Thymus (tissue), 11 donors: ENCODE results near the gene TDP2. TPM values are rescaled to one million over a fixed set of nuclear protein-coding genes. Genes with fewer than 3 reads are reported as not detected.
A peak's percentile ranks its signal among the peaks of the same experiment; 100 is the strongest.

Source experiments
- DNase-seq, 9 donors: peaks; one replicate each; pipeline ENCODE4 v3.0.0-alpha.2; 2013; ENCODE audit warnings: low spot score in 9 of 9, low read depth in 6 of 9, missing footprints in 1 of 9
- H3K27ac ChIP-seq, 2 donors: one replicate each; pipeline ENCODE4 v1.5.1; 2013; ENCODE audit warnings: control low read depth in 1 of 2, low read depth in 1 of 2, low read length in 1 of 2, mild to moderate bottlenecking in 1 of 2, moderate library complexity in 1 of 2
- H3K27me3 ChIP-seq, 2 donors: one replicate each; pipeline ENCODE4 v1.5.1; 2013; ENCODE audit warnings: low read length in 1 of 2; ENCODE audit not compliant: control insufficient read depth in 2 of 2, insufficient read depth in 1 of 2
- H3K36me3 ChIP-seq, 2 donors: one replicate each; pipeline ENCODE4 v1.5.1; 2013; ENCODE audit warnings: low read length in 1 of 2, mild to moderate bottlenecking in 1 of 2, moderate library complexity in 1 of 2; ENCODE audit not compliant: control insufficient read depth in 2 of 2, insufficient read depth in 2 of 2
- H3K4me1 ChIP-seq, 2 donors: one replicate each; pipeline ENCODE4 v1.5.1; 2013; ENCODE audit warnings: low read length in 2 of 2; ENCODE audit not compliant: control insufficient read depth in 2 of 2, insufficient read depth in 2 of 2
- H3K4me3 ChIP-seq, 2 donors: one replicate each; pipeline ENCODE4 v1.5.1; 2013; ENCODE audit warnings: low read length in 2 of 2, control low read depth in 1 of 2, mild to moderate bottlenecking in 1 of 2
- H3K9me3 ChIP-seq, 2 donors: one replicate each; pipeline ENCODE4 v1.5.1; 2013; ENCODE audit warnings: low read length in 1 of 2, mild to moderate bottlenecking in 1 of 2; ENCODE audit not compliant: control insufficient read depth in 2 of 2, insufficient read depth in 1 of 2
- WGBS: extraction: QIAGEN DNeasy Blood & Tissue Kit; methylation state at CpG from one replicate; pipeline ENCODE4 v1.1.7; 2013; 5-methylcytosine and 5-hydroxymethylcytosine counted together
- polyA plus RNA-seq: library from polyadenylated mRNA; stranded (reverse); fragments of 200-250 nt; gene quantifications from one replicate; pipeline ENCODE4 v1.2.3, GENCODE V29; 2013
- total RNA-seq: library from RNA; stranded (reverse); fragments of 120-200 nt; gene quantifications from one replicate; pipeline ENCODE4 v1.2.4, GENCODE V29; 2013
- donor health status: healthy.

The TDP2 gene
- total and polyA plus RNA-seq, 2 donors = 38.1 to 69.9 TPM

DNA sequence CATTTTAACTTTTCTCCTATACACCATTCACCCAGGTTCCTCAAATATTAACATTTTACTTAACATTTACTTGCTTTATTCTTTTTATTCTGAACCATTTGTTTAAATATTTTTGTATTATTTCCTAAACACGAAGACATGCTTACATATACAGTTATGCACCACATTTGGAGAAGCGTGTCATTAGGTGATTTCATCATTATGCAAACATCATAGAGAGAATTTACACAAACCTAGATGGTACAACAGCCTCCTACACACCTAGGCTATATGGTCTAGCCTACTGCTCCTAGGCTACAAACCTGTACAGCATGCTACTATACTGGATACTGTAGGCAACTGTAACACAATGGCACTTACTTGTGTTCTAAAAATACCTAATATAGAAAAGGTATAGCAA, 6.6 kb downstream of the TDP2 start:
- Histone ChIP-seq H3K27me3 (no peaks in the 10 kb centered on the region), H3K9me3 (no peaks in the 10 kb centered on the region), H3K27ac (no peak overlapping the region), H3K4me1 (peaks cover 6 to 7% of the 10 kb centered on the region in 2 donors), H3K36me3 (peaks cover 10 to 57% of the 10 kb centered on the region in 2 donors), H3K4me3 (no peak overlapping the region)
- 96% methylated on average over 2 of the region's 2 CpGs for WGBS
- DNase-seq = no peak

DNA sequence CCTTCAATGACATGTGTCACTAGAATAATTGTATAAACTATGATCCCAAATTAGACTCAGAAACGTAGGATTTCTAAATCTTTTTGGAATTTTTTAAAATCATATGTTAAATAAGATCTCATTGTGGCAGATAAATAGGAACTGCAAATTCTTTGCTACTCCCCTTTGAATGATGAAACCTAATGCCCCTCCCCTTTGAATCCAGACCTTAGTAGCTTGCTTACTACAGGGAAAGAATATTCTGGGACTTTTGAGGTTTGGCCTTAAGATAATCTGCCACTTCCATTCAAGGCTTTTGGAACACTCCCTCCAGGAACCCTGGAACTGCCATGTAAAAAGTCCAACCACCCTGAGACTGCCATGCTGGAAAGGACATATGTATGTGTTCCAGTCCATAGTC, 7.1 kb downstream of the TDP2 start:
- no peak overlapping the region for H3K4me3 ChIP-seq
- H3K36me3 ChIP-seq = peaks cover 10 to 54% of the 10 kb centered on the region in 2 donors
- peaks cover 3 to 4% of the 10 kb centered on the region in 2 donors for H3K4me1 ChIP-seq
- DNase-seq = no peak
- no peaks in the 10 kb centered on the region for H3K27me3 ChIP-seq
- H3K9me3 ChIP-seq = no peaks in the 10 kb centered on the region
- WGBS = 97% methylated on average over 1 of the region's 1 CpG
- no peak overlapping the region for H3K27ac ChIP-seq

DNA sequence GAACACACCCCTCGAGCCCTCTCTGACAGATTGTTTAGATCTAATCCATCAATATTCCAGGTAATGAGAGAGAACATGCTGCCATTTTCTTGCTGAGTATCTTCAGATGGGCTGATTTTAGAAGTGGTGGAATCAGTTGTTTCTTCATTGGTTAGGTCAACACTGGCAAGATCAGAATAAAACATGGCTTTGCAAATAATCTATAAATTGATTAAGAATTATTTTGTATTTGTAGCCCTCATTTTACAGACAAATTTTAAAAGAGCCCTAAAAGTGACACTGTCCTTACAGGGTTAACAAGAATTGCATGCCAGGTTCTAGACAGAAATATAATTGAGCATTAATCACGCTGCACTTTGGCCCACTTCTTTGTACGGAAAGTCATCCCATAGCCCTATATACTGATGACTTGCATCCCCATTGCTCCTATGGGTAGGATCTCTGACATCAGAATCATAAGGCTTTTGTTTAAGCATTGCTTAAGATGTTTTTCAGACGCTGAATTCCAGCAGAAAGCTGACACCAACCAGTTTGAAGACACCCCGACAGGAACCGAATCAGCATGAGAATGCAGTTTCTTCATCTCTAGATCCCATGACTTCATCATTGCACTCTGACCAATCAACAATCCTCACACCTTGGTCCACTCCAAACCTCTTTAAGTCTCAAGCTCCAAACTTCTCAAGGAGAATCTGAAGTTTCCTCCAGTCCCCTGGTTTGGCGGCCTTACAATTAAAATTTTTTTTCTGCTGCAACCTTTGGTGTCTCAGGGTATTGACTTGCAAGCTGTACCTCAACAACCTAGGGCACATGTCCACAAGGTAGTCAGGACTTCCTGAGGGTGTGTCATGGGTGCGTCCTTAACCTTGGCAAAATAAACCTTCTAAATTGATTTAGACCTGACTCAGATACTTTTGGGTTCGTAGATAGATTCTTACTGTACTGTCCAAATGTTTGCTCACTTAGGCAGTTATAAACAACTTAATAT, 7.8 kb downstream of the TDP2 start:
- WGBS = 94% methylated on average over 9 of the region's 9 CpGs
- no peaks in the 10 kb centered on the region for H3K27me3 ChIP-seq
- DNase-seq = no peak
- no peaks in the 10 kb centered on the region for H3K9me3 ChIP-seq
- H3K27ac ChIP-seq = no peak overlapping the region
- peaks cover 10 to 49% of the 10 kb centered on the region in 2 donors for H3K36me3 ChIP-seq
- no peak overlapping the region for H3K4me3 ChIP-seq
- peaks cover 3 to 4% of the 10 kb centered on the region in 2 donors for H3K4me1 ChIP-seq

GRCh38 chr6:24655215-24655614, 11.5 kb downstream of the TDP2 start:
- Histone ChIP-seq H3K9me3 (no peaks in the 10 kb centered on the region), H3K36me3 (peaks cover 17 to 55% of the 10 kb centered on the region in 2 donors), H3K4me3 (no peak overlapping the region), H3K27me3 (no peaks in the 10 kb centered on the region), H3K27ac (peak overlapping the region in 1 of 2 donors; percentile 12), H3K4me1 (peaks cover 0 to 4% of the 10 kb centered on the region in 2 donors)
- peak in 1 of 9 donors; percentile 26 for DNase-seq
- 16% methylated on average over 1 of the region's 1 CpG for WGBS

DNA sequence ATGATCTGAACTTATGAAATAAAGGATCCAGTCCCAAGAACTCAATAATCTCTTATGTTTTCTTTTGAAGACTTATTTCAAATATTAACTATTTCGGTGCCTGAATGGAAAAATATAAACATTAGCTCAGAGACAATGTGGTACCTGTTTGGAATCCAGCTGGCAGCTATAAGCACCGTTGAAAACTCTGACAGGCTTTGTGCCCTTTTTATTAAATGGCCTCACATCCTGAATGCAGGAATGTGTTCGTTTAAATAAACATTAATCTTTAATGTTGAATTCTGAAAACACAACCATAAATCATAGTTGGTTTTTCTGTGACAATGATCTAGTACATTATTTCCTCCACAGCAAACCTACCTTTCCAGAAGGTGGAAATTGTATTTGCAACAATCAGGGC, 16.3 kb downstream of the TDP2 start:
- Histone ChIP-seq H3K4me3 (no peak overlapping the region), H3K9me3 (peaks cover 0 to 3% of the 10 kb centered on the region in 2 donors), H3K4me1 (peaks cover 6 to 11% of the 10 kb centered on the region in 2 donors), H3K36me3 (peaks cover 17 to 35% of the 10 kb centered on the region in 2 donors), H3K27me3 (peaks cover 0 to 8% of the 10 kb centered on the region in 2 donors), H3K27ac (no peak overlapping the region)
- 64% methylated on average over 3 of the region's 3 CpGs for WGBS
- no peak for DNase-seq

- Histone ChIP-seq H3K4me1 (peaks cover 6 to 10% of the 10 kb centered on the region in 2 donors), H3K27ac (no peak overlapping the region), H3K9me3 (peaks cover 0 to 3% of the 10 kb centered on the region in 2 donors), H3K36me3 (peaks cover 17 to 33% of the 10 kb centered on the region in 2 donors), H3K27me3 (peaks cover 0 to 14% of the 10 kb centered on the region in 2 donors), H3K4me3 (no peak overlapping the region)
- WGBS = 80% methylated on average over 2 of the region's 2 CpGs
- DNase-seq = no peak
These were observed 17.0 kb downstream of the TDP2 start for GRCh38 chr6:24649691-24650090.

- 98% methylated on average over 5 of the region's 5 CpGs for WGBS
These were observed 18.4 kb downstream of the TDP2 start for GRCh38 chr6:24648276-24648675.

GRCh38 chr6:24646771-24647170, 19.9 kb downstream of the TDP2 start:
- peaks cover 5 to 31% of the 10 kb centered on the region in 2 donors for H3K27me3 ChIP-seq
- H3K36me3 ChIP-seq = peaks cover 6 to 17% of the 10 kb centered on the region in 2 donors
- no peak overlapping the region for H3K27ac ChIP-seq
- H3K4me1 ChIP-seq = peaks cover 6 to 10% of the 10 kb centered on the region in 2 donors
- 96% methylated on average over 8 of the region's 8 CpGs for WGBS
- no peak for DNase-seq
- peaks cover 0 to 3% of the 10 kb centered on the region in 2 donors for H3K9me3 ChIP-seq
- H3K4me3 ChIP-seq = no peak overlapping the region

More at GRCh38 chr6:24648276-24648675, 18.4 kb downstream of the TDP2 start:
- peaks cover 6 to 10% of the 10 kb centered on the region in 2 donors for H3K4me1 ChIP-seq
- H3K27me3 ChIP-seq = peaks cover 5 to 26% of the 10 kb centered on the region in 2 donors
- no peak overlapping the region for H3K4me3 ChIP-seq
- DNase-seq = no peak
- peaks cover 0 to 3% of the 10 kb centered on the region in 2 donors for H3K9me3 ChIP-seq
- H3K27ac ChIP-seq = no peak overlapping the region
- peaks cover 13 to 29% of the 10 kb centered on the region in 2 donors for H3K36me3 ChIP-seq

- WGBS = 85% methylated on average over 4 of the region's 4 CpGs
- H3K9me3 ChIP-seq = peaks cover 0 to 3% of the 10 kb centered on the region in 2 donors
- H3K27me3 ChIP-seq = peaks cover 5 to 33% of the 10 kb centered on the region in 2 donors
- no peaks in the 10 kb centered on the region for H3K36me3 ChIP-seq
- H3K4me1 ChIP-seq = peaks cover 6 to 10% of the 10 kb centered on the region in 2 donors
- H3K4me3 ChIP-seq = no peak overlapping the region
- H3K27ac ChIP-seq = no peak overlapping the region
- DNase-seq = no peak
These were observed 22.3 kb downstream of the TDP2 start for GRCh38 chr6:24644377-24644776.
